Effector CD8-positive, alpha-beta T cell (primary cell): Measurements from ENCODE around the gene ZNF775.
A peak's percentile ranks its signal among the peaks of the same experiment; 100 is the strongest.

Experiments used
- DNase-seq: peaks from one replicate; lab custom pipeline; 2025; lab: John Stamatoyannopoulos, UW

The ZNF775 gene

GRCh38 chr7:150346922-150347321 is 32.2 kb upstream of the ZNF775 start:
- DNase-seq = no peak

- no peak for DNase-seq
These were observed 27.4 kb upstream of the ZNF775 start for GRCh38 chr7:150351587-150352194.

DNA sequence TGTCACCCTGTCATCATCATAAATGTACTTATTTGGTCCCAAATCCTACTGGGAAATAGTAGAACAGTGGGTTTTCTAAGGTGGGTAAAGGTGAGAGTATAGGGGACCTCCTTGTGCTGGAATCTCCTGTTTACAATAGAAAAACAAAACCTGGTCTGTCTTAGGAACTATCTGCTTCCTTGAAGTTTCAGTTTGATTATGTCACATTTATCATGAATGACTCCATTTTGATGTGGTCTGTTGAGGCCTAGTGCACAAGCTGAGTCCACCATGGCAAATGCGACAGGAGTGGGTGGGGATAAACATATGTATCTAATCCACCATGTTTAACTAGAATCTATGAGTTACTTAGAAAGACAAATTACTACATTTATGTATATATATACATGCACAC is 23.5 kb upstream of the ZNF775 start:
- no peak for DNase-seq

DNA sequence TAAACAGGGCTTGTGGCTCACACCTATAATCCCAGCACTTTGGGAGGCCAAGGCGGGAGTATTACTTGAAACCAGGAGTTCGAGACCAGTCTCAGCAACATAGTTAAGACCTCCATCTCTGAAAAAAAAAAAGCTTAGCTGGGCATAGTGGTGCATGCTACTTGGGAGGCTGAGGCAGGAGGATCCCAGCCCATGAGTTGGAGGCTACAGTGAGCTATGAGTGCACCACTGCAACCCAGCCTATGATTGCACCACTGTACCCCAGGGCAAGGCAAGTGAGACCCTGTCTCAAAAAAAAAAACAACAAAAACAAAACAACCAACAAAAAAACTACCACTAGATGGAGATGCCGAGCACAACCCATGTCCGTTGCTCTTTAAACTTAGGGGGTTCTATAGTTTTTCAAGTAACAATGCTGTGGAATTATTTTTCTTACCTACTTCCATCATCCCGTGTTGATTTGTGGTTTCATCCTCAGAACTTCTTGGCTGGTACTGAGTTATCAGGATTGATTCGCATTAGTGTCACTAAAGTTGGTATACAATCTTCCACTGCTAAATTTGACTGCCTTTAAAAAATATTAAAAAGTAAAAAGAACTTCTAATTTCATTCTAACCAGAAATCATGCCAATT is 22.7 kb upstream of the ZNF775 start:
- no peak for DNase-seq

GRCh38 chr7:150357270-150357669 is 21.9 kb upstream of the ZNF775 start:
- DNase-seq = peak; percentile 44

DNA sequence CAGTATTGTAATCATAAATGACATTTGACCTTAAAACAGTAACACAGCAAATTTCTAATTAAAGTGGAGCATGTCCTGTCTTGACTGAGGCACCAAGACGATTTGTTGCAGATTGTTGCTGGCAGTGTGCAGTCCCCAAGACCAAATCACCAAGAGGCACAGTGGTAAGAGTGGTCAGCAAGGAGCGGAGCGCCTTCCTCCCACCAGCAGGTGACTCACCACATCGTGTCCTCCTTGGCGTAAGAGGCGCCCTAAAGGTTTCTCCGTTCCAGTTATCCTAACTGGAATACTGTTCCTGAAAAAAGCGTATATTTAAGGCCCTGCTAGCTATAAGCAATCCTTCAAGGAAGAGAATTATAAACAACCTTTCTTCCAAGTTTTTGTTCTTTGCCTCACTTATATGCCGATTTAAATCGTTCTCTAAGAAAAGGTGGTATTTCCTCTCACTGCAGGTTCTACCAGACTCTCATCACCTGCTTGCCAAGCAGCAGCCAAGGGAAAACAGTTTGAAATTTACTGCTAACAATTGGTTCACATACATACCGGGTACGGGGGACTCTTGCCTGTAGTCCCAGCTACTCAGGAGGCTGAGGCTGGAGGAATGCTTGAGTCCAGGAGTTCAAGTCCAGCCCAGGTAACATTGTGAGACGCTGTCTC is 21.2 kb upstream of the ZNF775 start:
- no peak for DNase-seq

DNA sequence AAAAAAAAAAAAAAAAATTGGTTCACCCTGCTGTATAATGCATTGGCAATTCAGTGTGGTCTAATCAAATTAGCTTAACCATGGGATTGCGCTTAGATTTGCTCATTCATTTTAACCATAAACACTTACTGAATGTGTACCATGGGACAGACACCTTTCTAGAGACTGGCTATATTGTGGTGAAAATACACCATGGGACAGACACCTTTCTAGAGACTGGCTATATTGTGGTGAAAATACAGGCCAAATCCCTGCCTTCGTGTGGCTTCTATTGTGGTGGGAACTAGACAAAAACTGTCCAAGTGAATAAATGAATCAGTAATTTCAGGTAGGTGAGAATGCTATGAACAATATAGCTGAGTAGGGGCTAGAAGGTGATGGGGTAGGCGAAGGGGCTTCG is 20.7 kb upstream of the ZNF775 start:
- DNase-seq = no peak

DNA sequence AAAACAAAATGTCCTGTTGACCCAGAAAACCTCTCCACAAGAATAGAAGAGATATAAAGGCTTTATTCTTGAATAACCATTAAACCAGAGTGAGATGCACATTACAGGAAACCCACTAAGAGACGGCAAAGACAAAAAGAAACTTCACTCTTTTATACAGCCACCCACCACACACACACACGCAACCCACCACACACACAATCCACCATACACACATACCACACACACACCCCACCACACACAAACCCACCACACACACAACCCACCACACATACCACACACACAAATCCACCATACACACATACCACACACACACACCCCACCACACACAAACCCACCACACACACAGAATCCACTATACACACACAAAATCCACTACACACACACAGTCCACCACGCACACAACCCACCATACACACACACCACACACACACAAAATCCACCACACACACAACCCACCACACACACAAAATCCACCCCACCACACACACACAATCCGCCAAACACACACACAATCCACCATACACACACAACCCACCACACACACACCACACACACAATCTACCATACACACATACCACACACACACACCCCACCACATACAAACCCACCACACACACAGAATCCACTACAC is 20.0 kb upstream of the ZNF775 start:
- DNase-seq = no peak

GRCh38 chr7:150359622-150360362 is 19.3 kb upstream of the ZNF775 start:
- no peak for DNase-seq

DNA sequence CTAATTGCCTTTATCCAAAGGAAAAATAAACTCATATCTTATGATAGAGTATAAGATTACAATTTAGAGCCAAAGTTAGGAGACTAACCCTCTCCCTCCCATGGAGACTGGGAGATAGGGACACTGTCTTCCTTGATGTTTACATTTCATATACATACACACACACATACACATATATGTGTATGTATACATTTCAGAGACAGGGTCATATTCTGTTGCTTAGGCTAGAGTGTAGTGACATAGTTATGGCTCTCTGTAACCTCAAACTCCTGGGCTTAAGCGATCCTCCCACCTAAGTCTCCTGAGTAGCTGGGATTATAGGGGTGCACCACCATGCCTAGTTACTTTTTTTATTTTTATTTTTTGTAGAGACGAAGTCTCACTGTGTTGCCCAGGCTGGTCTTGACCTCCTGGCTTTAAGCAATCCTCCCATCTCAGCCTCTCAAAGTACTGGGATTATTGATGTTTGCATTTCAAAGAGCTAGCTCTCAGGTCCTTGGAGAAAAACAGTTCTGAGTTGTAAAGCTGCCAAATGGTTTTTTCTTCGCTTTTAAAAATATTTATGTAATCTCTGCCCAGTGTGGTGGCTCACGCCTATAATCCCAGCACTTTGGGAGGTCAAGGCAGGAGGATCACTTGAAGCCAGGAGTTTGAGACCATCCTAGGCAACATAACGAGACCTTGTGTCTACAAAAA is 18.6 kb upstream of the ZNF775 start:
- no peak for DNase-seq

GRCh38 chr7:150361402-150361801 is 17.7 kb upstream of the ZNF775 start:
- no peak for DNase-seq

- DNase-seq = no peak
These were observed 17.1 kb upstream of the ZNF775 start for GRCh38 chr7:150361807-150362621.

DNA sequence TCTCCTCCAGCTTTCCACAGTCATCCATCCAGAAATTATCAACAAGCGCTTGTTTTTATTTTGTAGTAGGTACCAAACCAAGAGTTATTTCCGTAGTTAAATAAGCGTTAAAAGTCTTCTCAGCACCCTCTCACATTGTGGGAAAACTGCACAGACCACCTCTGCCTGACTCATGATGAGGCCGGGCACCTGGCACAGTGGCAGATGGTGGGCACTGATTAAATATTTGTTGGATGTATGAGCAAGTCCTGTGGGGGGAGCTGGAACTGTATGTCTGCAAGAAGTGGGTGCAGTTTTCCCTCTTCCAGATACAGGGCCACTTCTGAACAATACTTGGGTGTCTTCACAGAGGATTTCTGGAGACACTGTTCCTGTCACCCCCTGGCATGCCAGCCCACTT is 15.8 kb upstream of the ZNF775 start:
- DNase-seq = no peak

- DNase-seq = no peak
These were observed 15.3 kb upstream of the ZNF775 start for GRCh38 chr7:150363872-150364271.

GRCh38 chr7:150365194-150365593 is 13.9 kb upstream of the ZNF775 start:
- no peak for DNase-seq

DNA sequence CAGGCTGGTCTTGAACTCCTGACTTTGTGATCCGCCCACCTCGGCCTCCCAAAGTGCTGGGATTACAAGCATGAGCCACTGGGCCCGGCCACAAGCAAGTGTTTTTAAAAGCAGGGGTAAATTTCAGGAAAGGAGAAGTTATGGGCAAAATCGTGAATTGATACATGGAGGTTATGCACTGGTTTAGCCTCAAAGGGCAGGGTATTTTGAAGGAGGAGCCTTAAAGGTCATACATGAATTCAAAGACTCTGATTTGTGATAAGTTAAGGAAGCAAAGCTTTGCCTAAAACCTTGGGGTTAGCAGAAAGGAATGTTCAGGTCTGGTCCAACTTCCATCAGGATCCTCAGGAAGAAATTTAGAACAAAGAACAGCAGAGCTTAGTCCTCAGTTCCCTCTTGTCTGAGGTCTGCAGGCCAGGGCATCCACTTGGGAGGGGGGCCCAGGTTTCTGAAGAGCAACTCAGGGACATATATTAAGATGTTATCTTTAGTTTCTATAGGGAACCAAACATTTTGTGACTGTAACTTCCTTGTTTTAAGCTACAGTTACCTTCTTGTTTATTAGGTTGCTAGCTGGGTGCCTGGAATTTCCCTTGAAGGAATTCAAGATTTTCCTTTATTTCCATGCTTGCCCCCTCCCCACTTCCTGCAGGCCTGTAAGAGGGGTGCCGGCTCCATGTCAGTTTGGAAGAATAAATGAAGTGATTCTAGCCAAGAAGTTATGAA is 13.3 kb upstream of the ZNF775 start:
- DNase-seq = no peak

DNA sequence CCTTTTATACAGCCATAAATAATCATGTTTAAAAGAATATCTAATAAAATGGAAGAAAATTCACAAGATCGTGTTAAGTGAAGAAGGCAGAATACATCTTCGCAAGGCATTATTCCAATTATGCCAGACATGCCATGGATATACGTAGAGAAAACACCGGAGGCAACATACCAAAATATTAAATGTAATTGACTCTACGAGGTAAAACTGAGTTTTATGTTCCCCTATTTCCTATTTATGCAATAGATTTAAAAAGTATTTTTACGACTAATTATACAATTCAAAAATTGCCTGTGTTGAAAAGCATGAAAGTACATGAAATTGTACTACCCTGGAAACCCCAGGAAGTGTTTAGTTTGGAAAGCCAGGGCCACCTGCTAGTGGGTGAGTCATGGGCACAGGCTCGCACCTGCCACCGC is 11.4 kb upstream of the ZNF775 start:
- no peak for DNase-seq

- peak; percentile 56 for DNase-seq
These were observed 10.8 kb upstream of the ZNF775 start, which contains the start of gene REPIN1 for GRCh38 chr7:150368096-150368883. REPIN1 (plus strand) TSS chr7:150368822; CDS start chr7:150369712, 890 bp downstream.
